Central memory CD8-positive, alpha-beta T cell (primary cell): ENCODE measurements around the gene MYMX.
A peak's percentile ranks its signal among the peaks of the same experiment; 100 is the strongest.

Experiments used
- ATAC-seq: fragments of 150-1000 bp; cut with Tn5 transposase; replicated peaks from 2 replicates; pipeline ENCODE4 v1.10.0; 2022; ENCODE audit warnings: mild to moderate bottlenecking, moderate FRiP score, moderate number of reproducible peaks; ENCODE audit not compliant: poor library complexity, severe bottlenecking; ENCODE audit errors: extremely low read depth
- DNase-seq, 2 donors: peaks; one replicate each; pipeline ENCODE4 v3.0.0; 2021; ENCODE audit warnings: low spot score in 2 of 2
- H3K27ac Mint-ChIP-seq: one replicate; pipeline ENCODE4 v1.8.0; 2022; ENCODE audit warnings: low read depth, mild to moderate bottlenecking, moderate library complexity, mixed read lengths
- H3K27me3 Mint-ChIP-seq: one replicate; pipeline ENCODE4 v1.8.0; 2022; ENCODE audit warnings: mixed read lengths
- H3K36me3 Mint-ChIP-seq: one replicate; pipeline ENCODE4 v1.8.0; 2022; ENCODE audit warnings: mild to moderate bottlenecking, moderate library complexity, mixed read lengths; ENCODE audit not compliant: insufficient read depth
- H3K4me1 Mint-ChIP-seq: one replicate; pipeline ENCODE4 v1.8.0; 2022; ENCODE audit warnings: mixed read lengths
- H3K4me3 Mint-ChIP-seq: one replicate; pipeline ENCODE4 v1.8.0; 2022; ENCODE audit warnings: mild to moderate bottlenecking, moderate library complexity, mixed read lengths
- H3K9me3 Mint-ChIP-seq: one replicate; pipeline ENCODE4 v1.8.0; 2022; ENCODE audit warnings: mixed read lengths

The MYMX gene

DNA sequence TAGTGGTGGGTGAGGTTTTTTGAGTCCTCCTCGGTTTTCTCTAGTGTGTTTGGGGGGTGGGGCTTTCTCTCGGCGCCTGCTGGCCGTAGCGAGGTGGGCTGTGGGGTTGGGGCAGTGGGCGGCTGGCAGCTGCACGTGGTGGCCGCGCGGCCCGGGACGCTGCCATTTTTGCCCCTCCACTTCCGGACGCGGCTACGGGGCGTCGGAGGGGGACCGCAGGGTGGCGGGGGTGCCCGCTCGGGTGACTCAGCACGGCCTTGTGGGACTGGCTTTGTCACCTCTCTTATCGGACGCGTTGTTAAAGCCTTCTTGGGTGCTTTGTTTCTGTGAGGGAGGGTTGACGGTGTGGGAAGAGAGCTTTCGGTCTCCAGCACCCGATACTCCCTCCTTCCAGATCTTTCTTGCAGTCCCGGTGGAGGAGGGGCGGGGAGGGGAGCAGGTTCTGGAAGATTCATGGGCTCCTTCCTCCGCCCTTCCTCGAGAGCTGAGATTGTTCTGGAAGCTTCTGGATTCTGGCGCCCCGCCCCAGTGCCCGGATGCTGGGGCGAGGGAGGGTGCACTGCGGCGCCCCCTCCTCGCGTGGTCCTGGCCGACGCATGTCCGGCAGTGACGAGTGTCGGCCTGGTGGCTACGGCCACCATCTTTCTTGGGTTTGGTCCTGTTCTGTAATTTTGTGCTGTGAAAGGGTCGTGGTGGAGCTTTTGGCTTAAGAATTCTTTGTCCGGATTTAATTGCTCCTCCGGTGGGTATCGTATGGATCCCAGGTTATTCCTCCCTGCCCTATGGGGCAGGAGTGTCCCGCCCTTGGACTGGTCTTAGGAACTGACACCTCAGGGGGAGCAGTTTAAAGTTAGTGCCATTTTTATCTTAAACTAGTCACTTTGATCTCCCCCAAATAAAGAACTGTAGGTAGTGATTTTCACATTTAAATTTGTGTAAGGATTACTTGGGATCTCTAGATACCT is 30.9 kb downstream of the MYMX start:
- H3K4me1 Mint-ChIP-seq = peaks cover 53% of the 10 kb centered on the region
- H3K9me3 Mint-ChIP-seq = no peaks in the 10 kb centered on the region

DNA sequence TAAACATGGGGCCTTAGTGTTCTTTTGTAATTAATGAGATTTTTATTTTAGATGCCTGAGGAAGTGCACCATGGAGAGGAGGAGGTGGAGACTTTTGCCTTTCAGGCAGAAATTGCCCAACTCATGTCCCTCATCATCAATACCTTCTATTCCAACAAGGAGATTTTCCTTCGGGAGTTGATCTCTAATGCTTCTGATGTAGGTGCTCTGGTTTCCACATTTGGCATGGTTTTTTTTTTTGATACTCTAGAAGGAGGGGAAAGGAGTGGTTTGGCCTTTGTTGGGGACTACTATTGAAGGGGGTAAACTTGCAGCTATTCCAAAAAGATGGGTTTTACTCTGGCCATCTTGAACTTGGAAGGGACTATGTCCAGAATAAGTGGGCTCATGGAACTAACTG is 31.9 kb downstream of the MYMX start:
- Mint-ChIP-seq H3K4me1 (peaks cover 63% of the 10 kb centered on the region), H3K27me3 (no peaks in the 10 kb centered on the region), H3K27ac (peak overlapping the region; percentile 100), H3K4me3 (peak overlapping the region; percentile 100), H3K36me3 (peaks cover 78% of the 10 kb centered on the region), H3K9me3 (no peaks in the 10 kb centered on the region)
- DNase-seq (no peak), ATAC-seq (no peak)

More for the DNA sequence above, 30.9 kb downstream of the MYMX start:
- H3K27ac Mint-ChIP-seq = peak overlapping the region; percentile 100
- ATAC-seq (peak; percentile 74), DNase-seq (peak; percentile 84 to 89)
- H3K4me3 Mint-ChIP-seq = peak overlapping the region; percentile 100
- no peaks in the 10 kb centered on the region for H3K27me3 Mint-ChIP-seq
- peaks cover 68% of the 10 kb centered on the region for H3K36me3 Mint-ChIP-seq

DNA sequence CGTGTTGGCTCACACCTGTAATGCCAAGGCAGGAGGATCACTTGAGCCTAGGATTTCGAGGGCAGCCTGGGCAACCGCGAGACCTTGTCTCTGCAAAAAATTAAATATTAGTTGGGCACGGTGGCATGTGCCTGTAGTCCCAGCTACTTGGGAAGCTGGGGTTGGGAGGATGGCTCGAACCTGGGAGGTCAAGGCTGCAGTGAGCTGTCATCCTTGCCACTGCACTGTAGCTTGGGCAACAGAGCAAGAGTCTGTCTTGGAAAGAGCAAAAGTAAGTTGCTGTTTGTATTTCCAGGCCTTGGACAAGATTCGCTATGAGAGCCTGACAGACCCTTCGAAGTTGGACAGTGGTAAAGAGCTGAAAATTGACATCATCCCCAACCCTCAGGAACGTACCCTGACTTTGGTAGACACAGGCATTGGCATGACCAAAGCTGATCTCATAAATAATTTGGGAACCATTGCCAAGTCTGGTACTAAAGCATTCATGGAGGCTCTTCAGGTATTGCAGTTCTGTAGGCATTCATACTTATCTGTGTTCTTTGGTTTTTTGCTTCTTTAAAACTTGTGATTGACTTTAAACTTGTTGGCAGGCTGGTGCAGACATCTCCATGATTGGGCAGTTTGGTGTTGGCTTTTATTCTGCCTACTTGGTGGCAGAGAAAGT is 32.5 kb downstream of the MYMX start:
- H3K27me3 Mint-ChIP-seq = no peaks in the 10 kb centered on the region
- H3K27ac Mint-ChIP-seq = peak overlapping the region; percentile 100
- H3K4me1 Mint-ChIP-seq = peaks cover 69% of the 10 kb centered on the region
- no peak for DNase-seq
- peaks cover 84% of the 10 kb centered on the region for H3K36me3 Mint-ChIP-seq
- peak overlapping the region; percentile 100 for H3K4me3 Mint-ChIP-seq
- no peak for ATAC-seq
- no peaks in the 10 kb centered on the region for H3K9me3 Mint-ChIP-seq

DNA sequence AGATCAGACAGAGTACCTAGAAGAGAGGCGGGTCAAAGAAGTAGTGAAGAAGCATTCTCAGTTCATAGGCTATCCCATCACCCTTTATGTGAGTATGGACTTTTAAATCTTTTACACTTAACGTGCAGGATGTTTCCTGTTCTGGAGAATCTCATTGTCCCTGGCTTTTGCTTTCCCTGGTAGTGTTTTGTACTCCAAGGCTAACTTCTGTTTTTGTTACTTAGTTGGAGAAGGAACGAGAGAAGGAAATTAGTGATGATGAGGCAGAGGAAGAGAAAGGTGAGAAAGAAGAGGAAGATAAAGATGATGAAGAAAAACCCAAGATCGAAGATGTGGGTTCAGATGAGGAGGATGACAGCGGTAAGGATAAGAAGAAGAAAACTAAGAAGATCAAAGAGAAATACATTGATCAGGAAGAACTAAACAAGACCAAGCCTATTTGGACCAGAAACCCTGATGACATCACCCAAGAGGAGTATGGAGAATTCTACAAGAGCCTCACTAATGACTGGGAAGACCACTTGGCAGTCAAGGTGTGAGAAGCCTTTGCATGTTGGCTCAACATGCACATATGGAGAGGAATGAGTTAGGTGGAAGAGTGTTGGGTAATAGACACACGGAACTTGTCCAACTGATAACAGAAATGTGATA is 33.5 kb downstream of the MYMX start:
- DNase-seq = no peak
- Mint-ChIP-seq H3K27ac (peak overlapping the region; percentile 27), H3K4me3 (peak overlapping the region; percentile 28), H3K36me3 (peaks cover 93% of the 10 kb centered on the region), H3K27me3 (no peaks in the 10 kb centered on the region), H3K9me3 (no peaks in the 10 kb centered on the region), H3K4me1 (peaks cover 77% of the 10 kb centered on the region)
- ATAC-seq = no peak

DNA sequence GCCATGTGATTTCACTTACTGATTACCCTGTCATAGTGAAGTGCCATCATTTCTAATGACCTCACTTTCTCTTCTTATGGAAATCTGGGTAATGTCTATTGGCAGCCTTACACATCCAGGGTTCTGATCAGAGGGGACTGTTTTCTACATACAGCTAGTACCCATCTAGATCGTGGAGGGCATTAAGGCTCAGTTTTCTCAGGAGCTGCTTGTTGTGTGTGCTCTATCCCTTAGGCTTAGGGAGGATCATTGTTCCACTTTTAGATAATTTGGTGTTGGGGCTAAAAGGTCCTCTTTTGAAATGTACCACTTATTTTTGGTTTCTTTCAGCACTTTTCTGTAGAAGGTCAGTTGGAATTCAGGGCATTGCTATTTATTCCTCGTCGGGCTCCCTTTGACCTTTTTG is 34.0 kb downstream of the MYMX start:
- DNase-seq = no peak
- H3K27ac Mint-ChIP-seq = no peak overlapping the region
- no peaks in the 10 kb centered on the region for H3K27me3 Mint-ChIP-seq
- no peak overlapping the region for H3K4me3 Mint-ChIP-seq
- H3K36me3 Mint-ChIP-seq = peaks cover 94% of the 10 kb centered on the region
- ATAC-seq = no peak
- no peaks in the 10 kb centered on the region for H3K9me3 Mint-ChIP-seq
- peaks cover 77% of the 10 kb centered on the region for H3K4me1 Mint-ChIP-seq

DNA sequence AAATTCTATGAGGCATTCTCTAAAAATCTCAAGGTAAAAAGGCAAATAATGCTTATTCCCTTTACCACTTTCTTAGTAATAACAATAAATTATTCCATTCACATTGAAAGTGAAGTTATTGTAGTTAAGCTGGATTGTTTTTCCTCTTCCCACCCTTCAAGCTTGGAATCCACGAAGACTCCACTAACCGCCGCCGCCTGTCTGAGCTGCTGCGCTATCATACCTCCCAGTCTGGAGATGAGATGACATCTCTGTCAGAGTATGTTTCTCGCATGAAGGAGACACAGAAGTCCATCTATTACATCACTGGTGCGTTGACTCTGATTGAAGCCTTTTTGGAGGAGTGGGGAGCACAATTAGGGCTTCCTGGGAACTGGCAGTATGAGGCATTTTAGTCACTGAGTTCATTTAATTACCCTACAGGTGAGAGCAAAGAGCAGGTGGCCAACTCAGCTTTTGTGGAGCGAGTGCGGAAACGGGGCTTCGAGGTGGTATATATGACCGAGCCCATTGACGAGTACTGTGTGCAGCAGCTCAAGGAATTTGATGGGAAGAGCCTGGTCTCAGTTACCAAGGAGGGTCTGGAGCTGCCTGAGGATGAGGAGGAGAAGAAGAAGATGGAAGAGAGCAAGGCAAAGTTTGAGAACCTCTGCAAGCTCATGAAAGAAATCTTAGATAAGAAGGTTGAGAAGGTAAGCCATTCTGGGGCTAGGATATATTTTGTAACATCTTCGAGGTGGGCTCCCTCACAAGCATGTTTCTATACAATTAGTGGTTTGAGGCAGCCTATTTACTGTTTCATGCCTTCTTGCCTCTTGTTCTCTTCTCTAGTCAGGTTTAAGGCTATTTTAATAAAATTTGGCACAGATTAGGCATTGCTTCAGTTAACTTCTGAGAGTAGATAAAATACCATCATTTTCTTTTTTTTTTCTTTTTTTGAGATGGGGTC is 35.1 kb downstream of the MYMX start:
- Mint-ChIP-seq H3K27ac (no peak overlapping the region), H3K4me1 (peaks cover 82% of the 10 kb centered on the region), H3K36me3 (peaks cover 92% of the 10 kb centered on the region), H3K4me3 (no peak overlapping the region), H3K9me3 (no peaks in the 10 kb centered on the region), H3K27me3 (no peaks in the 10 kb centered on the region)
- no peak for DNase-seq
- no peak for ATAC-seq

DNA sequence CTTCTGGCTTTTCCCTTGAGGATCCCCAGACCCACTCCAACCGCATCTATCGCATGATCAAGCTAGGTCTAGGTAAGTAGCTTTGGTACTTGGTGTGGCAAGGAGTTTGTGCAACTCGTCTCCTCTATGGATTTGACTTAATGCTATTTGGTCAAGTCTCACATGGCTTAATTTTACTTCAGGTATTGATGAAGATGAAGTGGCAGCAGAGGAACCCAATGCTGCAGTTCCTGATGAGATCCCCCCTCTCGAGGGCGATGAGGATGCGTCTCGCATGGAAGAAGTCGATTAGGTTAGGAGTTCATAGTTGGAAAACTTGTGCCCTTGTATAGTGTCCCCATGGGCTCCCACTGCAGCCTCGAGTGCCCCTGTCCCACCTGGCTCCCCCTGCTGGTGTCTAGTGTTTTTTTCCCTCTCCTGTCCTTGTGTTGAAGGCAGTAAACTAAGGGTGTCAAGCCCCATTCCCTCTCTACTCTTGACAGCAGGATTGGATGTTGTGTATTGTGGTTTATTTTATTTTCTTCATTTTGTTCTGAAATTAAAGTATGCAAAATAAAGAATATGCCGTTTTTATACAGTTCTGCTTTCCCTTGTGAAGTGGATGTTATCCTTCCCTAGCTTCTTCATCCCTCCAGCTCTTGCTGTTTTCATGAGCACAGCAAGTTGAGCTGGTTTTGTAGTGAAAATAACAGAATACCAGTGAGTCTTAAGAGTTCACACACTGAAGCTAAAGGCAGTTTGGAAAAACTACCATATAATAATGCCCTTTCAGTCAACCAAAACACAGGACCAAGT is 36.8 kb downstream of the MYMX start:
- Mint-ChIP-seq H3K4me1 (peaks cover 76% of the 10 kb centered on the region), H3K27me3 (no peaks in the 10 kb centered on the region), H3K4me3 (peak overlapping the region; percentile 85), H3K9me3 (no peaks in the 10 kb centered on the region), H3K36me3 (peaks cover 83% of the 10 kb centered on the region), H3K27ac (peak overlapping the region; percentile 80)
- DNase-seq (no peak), ATAC-seq (peak; percentile 28)

DNA sequence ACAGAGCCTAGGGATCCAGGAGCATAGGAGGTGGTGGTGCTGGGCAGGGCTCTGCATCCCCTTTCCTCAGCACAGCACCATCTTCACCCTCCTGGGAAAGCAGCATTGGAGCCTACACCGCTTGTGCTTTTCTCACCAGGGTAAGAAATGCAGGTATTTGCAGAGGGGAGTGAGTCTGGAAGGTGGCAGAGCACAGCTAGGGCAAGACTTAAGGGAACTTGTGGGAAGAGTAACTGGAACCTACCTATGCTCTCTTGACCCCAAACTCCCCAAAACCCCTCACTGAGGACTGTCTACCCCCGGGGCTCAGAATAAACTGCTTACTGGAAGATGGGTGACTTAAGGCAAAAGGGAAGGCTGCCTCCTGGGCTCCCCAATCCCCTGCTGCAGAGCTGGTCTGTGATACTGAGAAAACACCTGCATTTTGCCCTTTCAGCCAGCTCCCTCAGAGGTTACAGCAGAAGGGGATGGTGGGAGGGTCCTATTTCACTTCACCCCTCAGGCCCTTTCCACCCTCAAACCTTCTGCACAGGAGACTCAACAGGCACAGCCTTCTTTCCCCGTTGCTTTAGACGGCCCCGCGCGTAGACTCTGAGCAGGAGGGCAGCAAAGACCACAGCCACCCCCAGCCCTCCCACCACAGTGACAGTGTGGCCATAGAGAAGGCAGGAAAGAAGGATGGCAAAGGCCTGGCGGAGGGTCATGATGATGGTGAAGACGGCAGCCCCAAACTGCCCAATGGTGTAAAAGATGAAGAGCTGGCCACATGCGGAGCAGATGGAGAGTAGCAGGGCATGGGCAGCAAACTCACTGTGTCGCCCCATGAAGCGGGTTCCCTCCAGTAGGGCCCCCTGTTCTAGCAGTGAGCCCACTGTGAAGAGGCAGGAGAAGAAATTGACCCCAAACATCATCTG is 37.7 kb downstream of the MYMX start:
- Mint-ChIP-seq H3K27ac (peak overlapping the region; percentile 80), H3K4me1 (peaks cover 71% of the 10 kb centered on the region), H3K27me3 (no peaks in the 10 kb centered on the region), H3K36me3 (peaks cover 77% of the 10 kb centered on the region), H3K9me3 (no peaks in the 10 kb centered on the region), H3K4me3 (peak overlapping the region; percentile 85)
- ATAC-seq (no peak), DNase-seq (no peak)

DNA sequence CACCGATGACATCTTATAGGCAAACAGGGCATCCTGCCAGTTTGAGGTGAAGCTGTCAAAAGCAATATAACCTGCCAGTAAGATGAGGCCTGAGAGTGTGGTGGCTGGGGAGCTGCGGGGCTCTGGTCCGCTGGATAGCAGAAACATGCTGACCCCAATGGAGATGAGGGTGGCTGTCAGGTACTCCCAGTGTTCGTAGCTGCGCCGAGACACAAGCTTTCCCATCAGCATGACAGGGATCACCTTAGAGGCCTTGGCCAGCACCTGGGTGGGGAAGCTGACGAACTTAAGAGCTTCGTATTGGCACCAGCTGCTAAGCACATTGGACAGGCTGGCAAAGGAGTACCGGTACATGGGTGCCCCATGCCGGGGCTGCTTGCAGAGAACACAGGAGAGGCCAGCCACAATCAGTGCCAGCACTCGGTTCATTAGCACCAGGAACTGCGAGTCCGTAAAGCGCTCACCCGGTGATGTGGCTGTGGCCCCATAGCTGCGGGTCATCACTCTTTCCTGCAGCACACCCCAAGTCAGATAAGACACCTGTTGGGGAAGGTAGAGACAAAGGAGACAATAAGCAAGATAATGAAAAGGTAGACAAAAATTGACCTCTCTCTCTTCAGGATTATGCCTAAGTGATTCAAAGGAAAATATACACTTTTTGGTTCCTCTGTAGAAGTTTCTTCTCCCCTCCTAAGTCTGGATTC is 38.5 kb downstream of the MYMX start:
- no peaks in the 10 kb centered on the region for H3K9me3 Mint-ChIP-seq
- ATAC-seq = no peak
- no peaks in the 10 kb centered on the region for H3K27me3 Mint-ChIP-seq
- H3K4me1 Mint-ChIP-seq = peaks cover 66% of the 10 kb centered on the region
- DNase-seq = no peak
- peaks cover 72% of the 10 kb centered on the region for H3K36me3 Mint-ChIP-seq
- H3K27ac Mint-ChIP-seq = peak overlapping the region; percentile 80
- peak overlapping the region; percentile 85 for H3K4me3 Mint-ChIP-seq
